Activated naive CD4-positive, alpha-beta T cell treated with anti-CD3 and anti-CD28 coated beads for 36 hours (primary cell): ENCODE results near the gene CISD3. TPM values are rescaled to one million over a fixed set of nuclear protein-coding genes. Genes with fewer than 3 reads are reported as not detected.

Experiments
- CTCF ChIA-PET: fragments of 350-600 bp; sonication (Branson Sonifier 250); formaldehyde crosslinking; loops from one replicate; lab custom pipeline; 2021; ENCODE audit warnings: antibody characterized with exemption; lab: Charles Lee
- DNase-seq: peaks from one replicate; pipeline ENCODE4 v3.0.0-alpha.2; 2020
- H3K27ac Mint-ChIP-seq: one replicate; pipeline ENCODE4 v1.8.0; 2021; ENCODE audit warnings: mild to moderate bottlenecking, mixed read lengths
- H3K27me3 Mint-ChIP-seq: one replicate; pipeline ENCODE4 v1.8.0; 2021; ENCODE audit warnings: low read depth, mixed read lengths
- H3K36me3 Mint-ChIP-seq: one replicate; pipeline ENCODE4 v1.8.0; 2021; ENCODE audit warnings: low read depth, mixed read lengths
- H3K4me1 Mint-ChIP-seq: one replicate; pipeline ENCODE4 v1.8.0; 2021; ENCODE audit warnings: low read depth, mixed read lengths
- H3K4me3 Mint-ChIP-seq: one replicate; pipeline ENCODE4 v1.8.0; 2021; ENCODE audit warnings: mild to moderate bottlenecking, moderate library complexity, mixed read lengths
- H3K9me3 Mint-ChIP-seq: one replicate; pipeline ENCODE4 v1.8.0; 2021; ENCODE audit warnings: mixed read lengths
- intact Hi-C: fragments of 100-400 bp; cut with micrococcal nuclease; formaldehyde crosslinking; loops from one replicate; pipeline ENCODE4 v1.15.1; 2023
- total RNA-seq, 2 experiments: library from RNA; stranded (reverse); gene quantifications; one replicate each; pipeline ENCODE4 v1.2.3, GENCODE V29; 2021

CISD3 gene
- total RNA-seq, 2 experiments from 2014 or later = 35.1 to 35.8 TPM

- peaks cover 47% of the 10 kb centered on the region for H3K36me3 Mint-ChIP-seq
- no peak for DNase-seq
- peaks cover 64% of the 10 kb centered on the region for H3K4me1 Mint-ChIP-seq
- CTCF ChIA-PET = interaction anchor here (0.5 to 3.0 kb wide), 5 partner anchors 17 to 395 kb away, joined by 3 to 12 read pairs (median 4); partner anchors contain the start of gene EPOP
- intact Hi-C loops = no loop called here
- no peaks in the 10 kb centered on the region for H3K27me3 Mint-ChIP-seq
- no peaks in the 10 kb centered on the region for H3K9me3 Mint-ChIP-seq
- peak overlapping the region; percentile 50 for H3K27ac Mint-ChIP-seq
- H3K4me3 Mint-ChIP-seq = no peak overlapping the region
Observed at GRCh38 chr17:38710604-38710962, 19.6 kb upstream of the CISD3 start.

- intact Hi-C loops = no loop called here
- H3K27ac Mint-ChIP-seq = peak overlapping the region; percentile 19
- no peak overlapping the region for H3K4me3 Mint-ChIP-seq
- no peaks in the 10 kb centered on the region for H3K27me3 Mint-ChIP-seq
- peaks cover 49% of the 10 kb centered on the region for H3K36me3 Mint-ChIP-seq
- peaks cover 68% of the 10 kb centered on the region for H3K4me1 Mint-ChIP-seq
- no peak for DNase-seq
- CTCF ChIA-PET = interaction anchor here (0.5 to 3.0 kb wide), 5 partner anchors 17 to 396 kb away, joined by 3 to 12 read pairs (median 4); partner anchors contain the start of gene EPOP
- no peaks in the 10 kb centered on the region for H3K9me3 Mint-ChIP-seq
Observed at GRCh38 chr17:38710985-38711384, 19.2 kb upstream of the CISD3 start.

- peaks cover 44% of the 10 kb centered on the region for H3K36me3 Mint-ChIP-seq
- H3K27ac Mint-ChIP-seq = no peak overlapping the region
- H3K4me1 Mint-ChIP-seq = peaks cover 67% of the 10 kb centered on the region
- no peak overlapping the region for H3K4me3 Mint-ChIP-seq
- H3K27me3 Mint-ChIP-seq = no peaks in the 10 kb centered on the region
- intact Hi-C loops = no loop called here
- CTCF ChIA-PET = no interaction called here
- H3K9me3 Mint-ChIP-seq = no peaks in the 10 kb centered on the region
- no peak for DNase-seq
Observed at GRCh38 chr17:38711792-38712571, 18.2 kb upstream of the CISD3 start.

GRCh38 chr17:38712593-38712992 lies 17.5 kb upstream of the CISD3 start:
- Mint-ChIP-seq H3K4me1 (peaks cover 61% of the 10 kb centered on the region), H3K27ac (no peak overlapping the region), H3K4me3 (no peak overlapping the region), H3K9me3 (no peaks in the 10 kb centered on the region), H3K27me3 (no peaks in the 10 kb centered on the region), H3K36me3 (peaks cover 44% of the 10 kb centered on the region)
- CTCF ChIA-PET = no interaction called here
- intact Hi-C loops = no loop called here
- no peak for DNase-seq

GRCh38 chr17:38713456-38714075 lies 16.6 kb upstream of the CISD3 start:
- CTCF ChIA-PET = interaction anchor here (1.7 kb wide), 1 partner anchor 21 kb away, joined by 4 read pairs; no protein-coding TSS in a partner anchor
- H3K27me3 Mint-ChIP-seq = no peaks in the 10 kb centered on the region
- H3K9me3 Mint-ChIP-seq = no peaks in the 10 kb centered on the region
- peaks cover 57% of the 10 kb centered on the region for H3K4me1 Mint-ChIP-seq
- DNase-seq = no peak
- no peak overlapping the region for H3K27ac Mint-ChIP-seq
- H3K36me3 Mint-ChIP-seq = peaks cover 46% of the 10 kb centered on the region
- no peak overlapping the region for H3K4me3 Mint-ChIP-seq
- intact Hi-C loops = no loop called here

GRCh38 chr17:38715216-38715943 lies 14.8 kb upstream of the CISD3 start:
- Mint-ChIP-seq H3K27me3 (no peaks in the 10 kb centered on the region), H3K36me3 (peaks cover 39% of the 10 kb centered on the region), H3K4me3 (peak overlapping the region; percentile 38), H3K4me1 (peaks cover 48% of the 10 kb centered on the region), H3K9me3 (no peaks in the 10 kb centered on the region), H3K27ac (peak overlapping the region; percentile 93)
- CTCF ChIA-PET = interaction anchor here (0.9 to 2.3 kb wide), 7 partner anchors 13 to 39 kb away, joined by 3 to 6 read pairs (median 3); partner anchors contain the start of gene CISD3
- intact Hi-C loops = loop anchor here (1.0 kb wide), 1 partner anchor 9 kb away; no protein-coding TSS in a partner anchor
- peak; percentile 29 for DNase-seq

- Mint-ChIP-seq H3K4me3 (no peak overlapping the region), H3K27ac (peak overlapping the region; percentile 93), H3K4me1 (peaks cover 42% of the 10 kb centered on the region), H3K36me3 (peaks cover 42% of the 10 kb centered on the region), H3K9me3 (no peaks in the 10 kb centered on the region), H3K27me3 (no peaks in the 10 kb centered on the region)
- intact Hi-C loops = no loop called here
- CTCF ChIA-PET = interaction anchor here (0.9 to 2.3 kb wide), 4 partner anchors 12 to 40 kb away, joined by 3 to 6 read pairs (median 3); no protein-coding TSS in a partner anchor
- no peak for DNase-seq
Observed at GRCh38 chr17:38716368-38717005, 13.7 kb upstream of the CISD3 start.

- no peaks in the 10 kb centered on the region for H3K27me3 Mint-ChIP-seq
- peaks cover 42% of the 10 kb centered on the region for H3K36me3 Mint-ChIP-seq
- peaks cover 40% of the 10 kb centered on the region for H3K4me1 Mint-ChIP-seq
- H3K27ac Mint-ChIP-seq = peak overlapping the region; percentile 17
- H3K4me3 Mint-ChIP-seq = no peak overlapping the region
- intact Hi-C loops = no loop called here
- DNase-seq = no peak
- no peaks in the 10 kb centered on the region for H3K9me3 Mint-ChIP-seq
- CTCF ChIA-PET = interaction anchor here (0.9 to 2.3 kb wide), 2 partner anchors 11 to 18 kb away, joined by 3 to 6 read pairs; no protein-coding TSS in a partner anchor
Observed at GRCh38 chr17:38717139-38717745, 12.9 kb upstream of the CISD3 start.

GRCh38 chr17:38719289-38719942 lies 10.7 kb upstream of the CISD3 start:
- intact Hi-C loops = no loop called here
- CTCF ChIA-PET = interaction anchor here (0.6 to 1.9 kb wide), 5 partner anchors 13 to 161 kb away, joined by 3 to 9 read pairs (median 3); no protein-coding TSS in a partner anchor
- Mint-ChIP-seq H3K27ac (no peak overlapping the region), H3K4me1 (peaks cover 36% of the 10 kb centered on the region), H3K9me3 (no peaks in the 10 kb centered on the region), H3K27me3 (no peaks in the 10 kb centered on the region), H3K4me3 (no peak overlapping the region), H3K36me3 (peaks cover 37% of the 10 kb centered on the region)
- no peak for DNase-seq

GRCh38 chr17:38719943-38720641 lies 10.0 kb upstream of the CISD3 start:
- no peaks in the 10 kb centered on the region for H3K9me3 Mint-ChIP-seq
- H3K4me1 Mint-ChIP-seq = peaks cover 32% of the 10 kb centered on the region
- no peak for DNase-seq
- intact Hi-C loops = no loop called here
- peaks cover 34% of the 10 kb centered on the region for H3K36me3 Mint-ChIP-seq
- H3K27me3 Mint-ChIP-seq = no peaks in the 10 kb centered on the region
- H3K27ac Mint-ChIP-seq = no peak overlapping the region
- no peak overlapping the region for H3K4me3 Mint-ChIP-seq
- CTCF ChIA-PET = interaction anchor here (0.6 to 1.9 kb wide), 2 partner anchors 15 to 39 kb away, joined by 6 to 9 read pairs; no protein-coding TSS in a partner anchor
